ENCODE results near the gene PRR16.

GRCh38 chr5:120552638-120553037 is 88.5 kb downstream of the PRR16 start:
- TF ChIP-seq POLR2A (IDR thresholded peaks at IDR 0.05) = no peak
- TF ChIP-seq CTCF (IDR thresholded peaks at IDR 0.05) = no peak
